Inflammatory macrophage treated with lipopolysaccharide for 4 hours (primary cell): ENCODE data around the gene GNG5.
"Not testable (repeated sequence)": the region's sequence is repeated elsewhere in the genome, so short reads cannot be mapped to it uniquely, and the experiment has no call there.

ENCODE experiments used
- DNase-seq: peaks from one replicate; pipeline ENCODE4 v3.0.0-alpha.2; 2020

Gene GNG5

GRCh38 chr1:84506002-84506728 lies at the start of gene GNG5, which contains the start of gene SPATA1:
Gene GNG5, minus strand, starts transcription at chr1:84506581. Its CDS starts 490 bp downstream, at chr1:84506091.
Gene SPATA1, plus strand, starts transcription at chr1:84506386. Its CDS starts 9,974 bp downstream, at chr1:84516360.
- DNase-seq, result peak; percentile 99

DNA sequence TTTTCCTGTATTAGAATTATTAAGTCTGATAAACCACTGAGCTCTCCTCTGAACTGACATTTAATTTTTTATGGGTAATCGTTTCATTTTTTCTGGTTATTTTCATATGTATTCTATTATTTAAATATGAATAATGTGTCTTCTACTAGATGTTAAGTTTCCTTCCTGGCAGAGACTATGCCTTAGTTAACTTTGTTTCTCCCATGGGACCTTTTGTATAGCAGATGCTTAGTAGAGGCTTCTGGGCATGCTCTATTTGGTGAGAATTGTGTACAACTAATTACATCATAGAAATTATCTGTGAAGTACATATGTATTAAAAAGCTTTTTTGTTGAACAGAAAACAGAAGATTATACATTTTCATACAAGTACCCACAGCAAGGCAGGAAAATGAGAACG lies 44.4 kb upstream of the GNG5 start:
- DNase-seq, result no peak

GRCh38 chr1:84541679-84542078 lies 35.3 kb upstream of the GNG5 start:
- no peak for DNase-seq

- DNase-seq, result no peak
These were observed 34.4 kb upstream of the GNG5 start for GRCh38 chr1:84540759-84541158.

GRCh38 chr1:84539972-84540371 lies 33.6 kb upstream of the GNG5 start:
- no peak for DNase-seq

- peak; percentile 18 for DNase-seq
These were observed 32.2 kb upstream of the GNG5 start for GRCh38 chr1:84538599-84538998.

- DNase-seq, result no peak
These were observed 19.4 kb upstream of the GNG5 start for GRCh38 chr1:84525779-84526178.

DNA sequence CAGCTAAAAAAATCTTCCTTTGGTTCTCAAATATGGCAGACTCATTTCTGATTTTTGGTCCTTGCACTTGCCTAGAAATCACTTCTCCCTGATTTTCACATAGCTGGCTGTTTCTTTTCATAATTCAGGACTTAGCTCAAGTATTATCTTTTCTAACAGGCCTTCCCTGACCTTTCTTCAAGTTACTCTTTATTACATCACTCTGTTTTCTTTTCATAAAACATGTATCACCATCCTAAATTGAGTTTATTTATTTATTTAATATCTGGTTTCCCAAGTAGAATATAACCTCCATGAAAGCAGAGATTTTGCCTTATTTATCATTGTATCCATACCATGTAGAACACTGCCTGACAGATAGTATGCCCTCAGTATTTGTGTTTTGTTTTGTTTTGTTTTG lies 18.2 kb upstream of the GNG5 start:
- no peak for DNase-seq

DNA sequence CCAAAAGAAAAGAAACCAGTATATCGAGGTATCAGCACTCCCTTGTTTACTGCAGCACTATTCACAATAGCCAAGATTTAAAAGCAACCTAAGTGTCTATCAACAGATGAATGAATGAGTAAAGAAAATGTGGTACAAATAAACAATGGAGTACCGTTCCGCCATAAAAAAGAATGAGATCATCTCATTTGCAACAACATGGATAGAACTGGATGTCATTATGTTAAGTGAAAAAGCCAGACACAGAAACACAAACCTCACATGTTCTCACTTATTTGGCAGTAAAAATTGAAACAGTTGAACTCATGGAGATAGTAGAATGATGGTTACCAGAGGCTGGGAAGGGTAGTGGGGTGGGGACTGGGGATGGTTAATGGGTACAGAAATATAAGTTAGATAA lies 4.3 kb upstream of the GNG5 start:
- no peak for DNase-seq

DNA sequence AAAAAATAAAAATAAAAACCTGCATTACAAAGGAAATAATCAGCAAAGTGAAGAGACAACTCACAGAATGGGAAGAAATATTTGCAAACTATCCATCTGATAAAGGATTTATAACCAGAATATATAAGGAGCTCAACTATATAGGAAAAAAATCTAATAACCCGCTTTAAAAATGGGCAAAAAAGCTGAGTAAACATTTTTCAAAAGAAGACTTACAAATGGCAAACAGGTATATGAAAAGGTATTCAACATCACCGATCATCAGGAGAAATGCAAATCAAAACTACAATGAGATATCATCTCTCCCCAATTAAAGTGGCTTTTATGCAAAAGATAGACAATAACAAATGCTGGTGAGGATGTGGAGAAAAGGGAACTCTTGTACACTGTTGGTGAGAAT lies 3.8 kb upstream of the GNG5 start:
- no peak for DNase-seq

GRCh38 chr1:84509029-84509428 lies 2.6 kb upstream of the GNG5 start:
- DNase-seq, result no peak

DNA sequence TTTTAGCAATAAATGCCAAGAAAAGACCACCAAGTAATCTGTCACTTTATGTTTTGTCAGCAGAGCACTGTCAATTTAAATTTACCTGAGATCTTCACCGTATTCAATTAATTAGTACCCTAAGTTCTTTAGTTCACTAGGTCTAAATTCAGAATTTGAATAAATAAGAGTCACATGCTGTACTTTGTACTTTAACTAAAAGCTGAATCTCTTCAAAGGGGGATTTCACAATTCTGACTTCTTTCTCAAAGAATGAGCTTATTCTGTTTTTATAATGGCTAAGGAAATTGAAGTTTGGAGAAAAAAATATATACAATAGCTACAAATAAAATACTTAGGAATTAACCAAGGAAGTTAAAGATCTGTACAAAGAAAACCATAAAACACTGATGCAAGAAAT lies 2.1 kb upstream of the GNG5 start:
- DNase-seq, result no peak

DNA sequence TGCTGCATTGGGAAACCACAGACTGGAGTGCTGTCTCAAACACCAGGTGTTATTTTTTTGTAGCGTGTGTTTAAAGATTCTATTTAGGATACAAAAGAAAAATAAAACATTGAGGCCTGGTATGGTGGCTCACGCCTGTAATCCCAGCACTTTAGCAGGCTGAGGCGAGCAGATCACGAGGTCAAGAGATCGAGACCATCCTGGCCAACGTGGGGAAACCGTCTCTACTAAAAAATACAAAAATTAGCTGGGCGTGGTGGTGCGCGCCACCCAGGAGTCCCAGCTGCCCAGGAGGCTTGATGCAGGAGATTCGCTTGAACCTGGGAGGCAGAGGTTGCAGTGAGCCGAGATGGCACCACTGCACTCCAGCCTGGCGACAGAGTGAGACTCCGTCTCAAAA lies 1.5 kb upstream of the GNG5 start:
- not testable (repeated sequence) for DNase-seq

DNA sequence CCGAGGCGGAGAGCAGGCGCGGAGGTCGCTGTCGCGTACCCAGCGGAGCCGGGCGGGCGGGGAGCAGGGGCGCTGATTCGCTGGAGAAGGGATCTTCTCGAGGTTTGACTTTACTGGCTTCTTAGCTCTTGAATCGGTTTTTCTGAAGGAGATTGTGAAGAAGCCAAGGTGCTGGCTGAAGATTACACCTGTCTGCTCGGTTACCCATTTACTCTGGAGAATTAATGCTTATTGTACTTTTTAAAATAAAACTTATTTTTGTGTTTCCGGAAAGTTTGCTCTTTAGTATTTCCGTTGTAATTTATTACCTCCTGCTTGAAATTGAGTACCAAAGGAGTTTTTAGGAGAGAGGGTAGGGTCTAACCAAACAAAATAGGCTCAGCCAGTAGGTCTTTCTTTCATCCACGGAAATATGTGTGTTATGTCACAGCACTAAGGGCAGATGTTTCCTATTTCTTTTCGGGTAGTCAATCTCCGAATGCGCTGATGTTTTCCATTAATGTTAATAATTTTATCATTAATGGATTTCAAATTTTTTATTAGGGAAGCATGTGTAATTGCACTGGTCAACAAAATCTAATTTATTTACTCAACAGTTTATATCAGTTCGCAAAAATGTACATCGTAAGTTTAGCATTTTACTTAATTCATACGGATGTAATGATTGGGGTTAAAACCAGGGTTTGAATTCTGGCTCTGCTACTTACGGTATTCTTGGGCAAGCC lies 510 bp upstream of the GNG5 start:
- DNase-seq, result peak; percentile 13

DNA sequence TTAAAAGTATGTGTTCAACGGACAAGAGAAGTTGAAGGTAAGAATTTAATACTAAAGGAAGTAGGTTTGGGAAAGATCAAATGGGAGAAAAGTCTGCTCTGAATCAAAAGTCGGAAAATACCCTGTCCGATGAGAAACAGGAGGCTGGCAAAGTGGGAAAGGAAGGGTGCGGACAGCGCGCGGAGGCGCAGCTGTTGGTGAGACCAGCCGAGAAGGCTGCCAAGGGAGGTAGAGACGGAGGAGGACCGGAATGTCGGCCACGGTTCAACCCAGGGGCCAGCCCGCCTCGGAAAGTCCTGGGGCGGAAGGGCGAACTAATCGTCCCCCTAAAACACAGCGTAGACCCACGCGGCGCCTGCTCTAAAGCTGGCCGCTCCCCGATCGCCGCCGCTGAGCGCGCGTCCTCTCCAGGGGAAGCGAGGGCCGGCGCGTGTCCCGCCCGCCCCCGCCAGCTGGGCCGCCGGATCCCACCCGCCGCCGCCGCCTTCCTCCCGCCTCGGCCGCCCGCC lies 834 bp downstream of the GNG5 start:
- DNase-seq, result no peak

GRCh38 chr1:84504580-84505492 lies 1.5 kb downstream of the GNG5 start:
- DNase-seq, result peak; percentile 67

- no peak for DNase-seq
These were observed 3.5 kb downstream of the GNG5 start for GRCh38 chr1:84502927-84503326.

DNA sequence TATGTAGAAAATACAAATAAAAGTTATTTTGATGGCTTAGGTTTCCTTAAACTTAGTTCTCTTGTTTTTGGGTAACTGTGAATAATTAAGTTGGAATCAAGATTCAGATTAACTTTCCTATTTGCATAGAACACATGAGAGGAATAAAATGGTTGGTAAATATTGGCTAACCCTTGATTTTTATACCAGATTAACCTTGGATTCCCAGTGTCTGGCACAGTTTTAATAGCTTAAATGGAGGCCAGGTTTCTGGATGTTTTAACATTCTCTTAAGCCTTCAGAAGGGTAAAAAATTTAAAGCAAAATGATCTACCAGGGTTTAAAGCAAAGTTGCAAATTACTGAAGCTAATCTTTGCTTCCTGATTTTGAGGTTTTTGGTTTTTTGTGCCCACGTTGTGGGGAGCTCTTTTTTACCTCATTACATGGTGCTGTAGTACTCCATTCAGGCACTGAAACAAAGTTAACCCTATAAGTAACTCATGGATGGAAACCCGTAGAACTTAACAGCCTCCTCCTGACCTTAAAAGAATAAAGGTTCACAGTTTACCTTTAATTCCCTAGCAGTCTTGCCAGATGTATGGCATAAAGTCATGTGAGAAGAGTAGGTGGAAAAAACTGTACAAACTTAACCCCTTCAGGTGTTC lies 8.6 kb downstream of the GNG5 start:
- no peak for DNase-seq

DNA sequence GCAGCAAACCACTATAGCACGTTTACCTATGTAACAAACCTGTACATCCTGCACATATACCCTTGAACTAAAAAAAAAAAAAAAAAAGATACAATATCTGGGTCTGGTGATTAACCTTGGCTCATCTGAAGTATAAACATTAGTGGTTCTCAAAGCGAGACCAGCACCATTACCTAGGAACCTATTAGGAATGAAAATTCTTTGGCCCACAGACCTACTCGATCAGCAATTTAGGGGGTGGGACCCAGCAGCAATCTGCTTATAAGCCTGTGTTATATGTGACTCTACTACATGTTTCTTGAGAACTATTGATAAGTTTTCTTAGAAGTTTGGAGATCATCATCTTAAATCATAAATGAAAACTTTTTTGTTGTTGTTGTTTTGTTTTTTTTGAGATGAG lies 9.9 kb downstream of the GNG5 start:
- DNase-seq, result no peak

DNA sequence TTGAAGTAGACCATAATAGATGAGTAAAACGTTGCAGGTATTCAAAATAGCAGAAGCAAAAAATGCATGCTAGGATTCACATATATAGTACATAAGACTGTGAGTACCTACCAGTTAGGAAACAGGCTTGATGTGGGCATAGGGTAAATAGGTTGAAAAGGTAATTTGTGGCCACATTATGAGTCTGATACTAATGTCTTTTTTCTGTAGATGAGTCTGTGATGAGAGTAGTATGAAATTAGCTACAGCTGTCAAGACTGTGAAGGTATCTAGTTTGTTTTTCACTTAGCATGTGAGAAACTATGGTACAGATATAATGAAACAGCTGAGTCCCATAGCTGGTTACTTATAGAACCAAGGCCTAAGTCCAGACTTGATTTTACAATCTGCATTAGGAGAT lies 12.6 kb downstream of the GNG5 start:
- DNase-seq, result no peak

- no peak for DNase-seq
These were observed 13.7 kb downstream of the GNG5 start for GRCh38 chr1:84492726-84493125.

GRCh38 chr1:84489766-84490165 lies 16.6 kb downstream of the GNG5 start:
- DNase-seq, result no peak

DNA sequence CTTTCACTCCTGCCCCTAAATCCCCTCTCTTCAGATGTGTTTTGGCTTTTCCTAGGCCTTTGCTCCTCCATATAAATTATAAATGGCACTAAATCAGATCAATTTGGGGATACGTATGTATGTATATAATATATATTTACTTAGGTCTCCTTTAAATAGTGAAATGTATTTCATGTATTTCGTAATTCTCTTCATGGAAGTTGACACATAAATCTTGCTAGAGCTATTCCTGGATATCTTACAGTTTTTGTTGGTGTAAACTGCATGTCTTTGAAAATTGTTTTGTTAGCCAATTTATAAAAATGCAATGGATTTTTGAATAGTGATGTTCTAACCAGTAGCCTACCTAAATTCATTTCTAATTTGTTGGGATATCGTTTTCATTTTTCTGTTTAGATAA lies 18.3 kb downstream of the GNG5 start:
- peak; percentile 24 for DNase-seq
